GM18873 (cell line): Measurements from ENCODE around the gene LANCL2.
"Not testable (repeated sequence)": the region's sequence is repeated elsewhere in the genome, so short reads cannot be mapped to it uniquely, and the experiment has no call there.

ENCODE experiments used
- ATAC-seq: cut with Tn5 transposase; IDR thresholded peaks from one replicate; pipeline ENCODE4 v1.9.1; 2021; ENCODE audit warnings: mild to moderate bottlenecking, moderate library complexity, moderate number of reproducible peaks; ENCODE audit not compliant: unreplicated experiment, low FRiP score

The LANCL2 gene

GRCh38 chr7:55365205-55365674 is at the start of gene LANCL2:
TSS of gene LANCL2 (plus strand) at chr7:55365337. CDS start at chr7:55366026, 689 bp downstream.
- ATAC-seq, result peak; percentile 27

- ATAC-seq, result no peak
These were observed 39.8 kb upstream of the LANCL2 start for GRCh38 chr7:55325371-55325792.

GRCh38 chr7:55326081-55326835 is 38.9 kb upstream of the LANCL2 start:
- no peak for ATAC-seq

GRCh38 chr7:55326945-55327626 is 38.1 kb upstream of the LANCL2 start:
- ATAC-seq, result no peak

- no peak for ATAC-seq
These were observed 30.0 kb upstream of the LANCL2 start for GRCh38 chr7:55335151-55335550.

GRCh38 chr7:55335786-55336185 is 29.4 kb upstream of the LANCL2 start:
- ATAC-seq, result no peak

GRCh38 chr7:55336540-55336939 is 28.6 kb upstream of the LANCL2 start:
- ATAC-seq, result no peak

- no peak for ATAC-seq
These were observed 25.8 kb upstream of the LANCL2 start for GRCh38 chr7:55339033-55340000.

GRCh38 chr7:55342216-55342871 is 22.8 kb upstream of the LANCL2 start:
- ATAC-seq, result no peak

- ATAC-seq, result no peak
These were observed 21.9 kb upstream of the LANCL2 start for GRCh38 chr7:55343002-55343781.

- ATAC-seq, result no peak
These were observed 21.1 kb upstream of the LANCL2 start for GRCh38 chr7:55343860-55344606.

GRCh38 chr7:55344840-55345239 is 20.3 kb upstream of the LANCL2 start:
- no peak for ATAC-seq

- no peak for ATAC-seq
These were observed 19.8 kb upstream of the LANCL2 start for GRCh38 chr7:55345292-55345691.

GRCh38 chr7:55348502-55348901 is 16.6 kb upstream of the LANCL2 start:
- ATAC-seq, result no peak

- no peak for ATAC-seq
These were observed 16.0 kb upstream of the LANCL2 start for GRCh38 chr7:55349121-55349520.

- no peak for ATAC-seq
These were observed 14.9 kb upstream of the LANCL2 start for GRCh38 chr7:55350281-55350680.

- ATAC-seq, result no peak
These were observed 13.9 kb upstream of the LANCL2 start for GRCh38 chr7:55351263-55351662.

GRCh38 chr7:55352947-55353273 is 12.2 kb upstream of the LANCL2 start:
- not testable (repeated sequence) for ATAC-seq

GRCh38 chr7:55360486-55360885 is 4.7 kb upstream of the LANCL2 start:
- no peak for ATAC-seq
